IMR-90 (cell line): ENCODE measurements around the gene TAS2R10. TPM values are rescaled to one million over a fixed set of nuclear protein-coding genes. Genes with fewer than 3 reads are reported as not detected.

Experiments used
- ATAC-seq: fragments of 200-7000 bp; cut with Tn5 transposase; 2 replicates; pipeline ENCODE4 v1.9.1; 2020; ENCODE audit warnings: low read depth, mild to moderate bottlenecking, moderate library complexity
- BruUV-seq: library from RNA; stranded (reverse); fragments of 400-500 nt; replicated peaks from 2 replicates; lab custom pipeline; 2021; lab: Mats Ljungman, UMichigan
- CTCF ChIA-PET: fragments of 300-600 bp; formaldehyde crosslinking; extraction: SDS; loops from one replicate; lab custom pipeline; 2021; ENCODE audit warnings: antibody characterized with exemption; lab: Yijun Ruan, JAX
- POLR2A ChIA-PET: fragments of 300-600 bp; sonication (Branson Sonifier 250); formaldehyde crosslinking; loops from one replicate; lab custom pipeline; 2022; ENCODE audit warnings: antibody characterized with exemption; ENCODE audit not compliant: unreplicated experiment; lab: Charles Lee
- DNase-seq: peaks from one replicate; pipeline ENCODE4 v3.0.0; 2013
- H2AFZ ChIP-seq: replicated peaks from 2 replicates; pipeline ENCODE3; 2013; ENCODE audit warnings: low read length, mild to moderate bottlenecking; ENCODE audit not compliant: poor library complexity
- H2AK5ac ChIP-seq: 2 replicates; pipeline ENCODE4 v1.6.1; 2013; ENCODE audit warnings: low read depth, low read length, inconsistent platforms
- H2AK9ac ChIP-seq: replicated peaks from 2 replicates; pipeline ENCODE3; 2013; ENCODE audit warnings: mild to moderate bottlenecking, low read depth, low read length, moderate library complexity; ENCODE audit not compliant: poor library complexity
- H2BK120ac ChIP-seq: 2 replicates; pipeline ENCODE4 v1.6.1; 2013; ENCODE audit warnings: low read depth, low read length, inconsistent platforms
- H2BK15ac ChIP-seq: 3 replicates; pipeline ENCODE4 v1.6.1; 2013; ENCODE audit warnings: low read depth, low read length, inconsistent platforms
- H2BK20ac ChIP-seq: 2 replicates; pipeline ENCODE4 v1.6.1; 2013; ENCODE audit warnings: low read depth, mild to moderate bottlenecking, inconsistent platforms, low read length, moderate library complexity
- H2BK5ac ChIP-seq: 2 replicates; pipeline ENCODE4 v1.6.1; 2013; ENCODE audit warnings: mild to moderate bottlenecking, low read depth, low read length, inconsistent platforms; ENCODE audit not compliant: poor library complexity, severe bottlenecking
- H3K14ac ChIP-seq: replicated peaks from 2 replicates; pipeline ENCODE4 v1.6.1; 2013; ENCODE audit warnings: low read depth, low read length, inconsistent platforms
- H3K18ac ChIP-seq: 2 replicates; pipeline ENCODE4 v1.6.1; 2013; ENCODE audit warnings: low read depth, low read length, control low read depth
- H3K23ac ChIP-seq: 2 replicates; pipeline ENCODE4 v1.6.1; 2013; ENCODE audit warnings: low read depth, low read length, inconsistent platforms
- H3K27ac ChIP-seq: 2 replicates; pipeline ENCODE4 v1.5.1; 2013; ENCODE audit warnings: mild to moderate bottlenecking, control low read depth, low read length; ENCODE audit not compliant: insufficient read depth
- H3K27me3 ChIP-seq: 2 replicates; pipeline ENCODE4 v1.6.1; 2013; ENCODE audit warnings: low read length; ENCODE audit not compliant: control insufficient read depth, insufficient read depth
- H3K36me3 ChIP-seq: 2 replicates; pipeline ENCODE4 v1.6.1; 2013; ENCODE audit warnings: low read length, mixed read lengths; ENCODE audit not compliant: control insufficient read depth, insufficient read depth
- H3K4ac ChIP-seq: 2 replicates; pipeline ENCODE4 v1.6.1; 2013; ENCODE audit warnings: low read depth, low read length, inconsistent platforms
- H3K4me1 ChIP-seq: 2 replicates; pipeline ENCODE4 v1.6.1; 2013; ENCODE audit warnings: low read length, mixed read lengths; ENCODE audit not compliant: control insufficient read depth, insufficient read depth
- H3K4me2 ChIP-seq: 2 replicates; pipeline ENCODE4 v1.6.1; 2013; ENCODE audit warnings: low read depth, mild to moderate bottlenecking, control low read depth, low read length, moderate library complexity
- H3K4me3 ChIP-seq: 2 replicates; pipeline ENCODE4 v1.5.1; 2013; ENCODE audit warnings: low read depth, mild to moderate bottlenecking, control low read depth, low read length, moderate library complexity; ENCODE audit not compliant: insufficient read depth
- H3K56ac ChIP-seq: 2 replicates; pipeline ENCODE4 v1.6.1; 2013; ENCODE audit warnings: low read length, inconsistent platforms; ENCODE audit not compliant: insufficient read depth; ENCODE audit errors: extremely low read depth
- H3K79me1 ChIP-seq, 2 experiments: 2 replicates each; pipeline ENCODE4 v1.6.1; 2013; ENCODE audit warnings: low read length in 2 of 2, inconsistent platforms in 1 of 2, low read depth in 1 of 2
- H3K9ac ChIP-seq: 2 replicates; pipeline ENCODE4 v1.6.1; 2013; ENCODE audit warnings: low read depth, low read length, control low read depth
- H3K9me1 ChIP-seq: 2 replicates; pipeline ENCODE4 v1.6.1; 2013; ENCODE audit warnings: low read length, inconsistent platforms; ENCODE audit not compliant: insufficient read depth
- H3K9me3 ChIP-seq: 2 replicates; pipeline ENCODE4 v1.6.1; 2013; ENCODE audit warnings: low read length; ENCODE audit not compliant: control insufficient read depth, insufficient read depth
- H4K20me1 ChIP-seq: 2 replicates; pipeline ENCODE4 v1.6.1; 2013; ENCODE audit warnings: low read length, inconsistent platforms; ENCODE audit not compliant: insufficient read depth
- H4K5ac ChIP-seq: 2 replicates; pipeline ENCODE4 v1.6.1; 2013; ENCODE audit warnings: mild to moderate bottlenecking, low read depth, low read length, control low read depth
- H4K8ac ChIP-seq, 2 experiments: 2 replicates each; pipeline ENCODE4 v1.6.1; 2013; ENCODE audit warnings: low read depth in 2 of 2, low read length in 2 of 2, control low read depth in 1 of 2, inconsistent platforms in 1 of 2
- H4K91ac ChIP-seq: 2 replicates; pipeline ENCODE4 v1.6.1; 2013; ENCODE audit warnings: low read depth, low read length, inconsistent platforms; ENCODE audit not compliant: insufficient read depth
- BHLHE40 ChIP-seq: fragments of 150-350 bp; IDR thresholded peaks from 2 replicates; pipeline ENCODE4 v1.6.1; 2016; ENCODE audit warnings: mild to moderate bottlenecking, low read depth, low read length
- CEBPB ChIP-seq: IDR thresholded peaks from 2 replicates; pipeline ENCODE4 v1.6.1; 2012; ENCODE audit warnings: low read depth, low read length, improper control_type of control experiment
- CHD1 ChIP-seq: IDR thresholded peaks from 2 replicates; pipeline ENCODE4 v1.6.1; 2012; ENCODE audit warnings: low read depth, low read length, improper control_type of control experiment
- FOS ChIP-seq: fragments of 150-350 bp; IDR thresholded peaks from 2 replicates; pipeline ENCODE4 v1.6.1; 2016; ENCODE audit warnings: low read depth, low read length
- MAFK ChIP-seq: IDR thresholded peaks from 2 replicates; pipeline ENCODE4 v1.6.1; 2012; ENCODE audit warnings: low read depth, low read length, improper control_type of control experiment
- MAZ ChIP-seq: IDR thresholded peaks from 2 replicates; pipeline ENCODE4 v1.6.1; 2012; ENCODE audit warnings: low read depth, mild to moderate bottlenecking, low read length, improper control_type of control experiment, moderate library complexity, borderline replicate concordance
- MXI1 ChIP-seq: IDR thresholded peaks from 2 replicates; pipeline ENCODE4 v1.6.1; 2012; ENCODE audit warnings: low read depth, mild to moderate bottlenecking, low read length, moderate library complexity, borderline replicate concordance
- NFE2L2 ChIP-seq: fragments of 150-350 bp; IDR thresholded peaks from 2 replicates; pipeline ENCODE4 v1.6.1; 2016; ENCODE audit warnings: low read depth, mild to moderate bottlenecking, low read length
- POLR2A ChIP-seq: IDR thresholded peaks from 2 replicates; pipeline ENCODE4 v1.6.1; 2012; ENCODE audit warnings: mild to moderate bottlenecking, low read depth, low read length
- RAD21 ChIP-seq: IDR thresholded peaks from 2 replicates; pipeline ENCODE4 v1.6.1; 2012; ENCODE audit warnings: low read length, improper control_type of control experiment
- RCOR1 ChIP-seq: IDR thresholded peaks from 2 replicates; pipeline ENCODE4 v1.6.1; 2012; ENCODE audit warnings: mild to moderate bottlenecking, low read length, improper control_type of control experiment; ENCODE audit not compliant: insufficient replicate concordance
- RFX5 ChIP-seq: IDR thresholded peaks from 2 replicates; pipeline ENCODE4 v1.8.0; 2012; ENCODE audit warnings: low read depth, mild to moderate bottlenecking, low read length, moderate library complexity
- SMC3 ChIP-seq: fragments of 150-350 bp; IDR thresholded peaks from 2 replicates; pipeline ENCODE4 v1.6.1; 2016; ENCODE audit warnings: low read depth, mild to moderate bottlenecking, antibody characterized with exemption, low read length, moderate library complexity
- USF2 ChIP-seq: fragments of 150-350 bp; IDR thresholded peaks from 2 replicates; pipeline ENCODE4 v1.6.1; 2017; ENCODE audit warnings: mild to moderate bottlenecking, antibody characterized with exemption, low read length, low read depth
- WGBS, 2 experiments: methylation state at CpG; one replicate each; pipeline versions ENCODE4 v1.1.5 to v1.1.7; 2013; ENCODE audit warnings: missing lambda C conversion rate in 2 of 2; ENCODE audit not compliant: insufficient read length in 1 of 2; ENCODE audit errors: extremely low coverage in 2 of 2; 5-methylcytosine and 5-hydroxymethylcytosine counted together
- dilution Hi-C: fragments of 300-500 bp; cut with HindIII; formaldehyde crosslinking; loops from one replicate; pipeline ENCODE4 v1.14.3; 2018; ENCODE audit warnings: low sequenced_read_pairs; ENCODE audit not compliant: unreplicated experiment
- in situ Hi-C: fragments of 300-500 bp; cut with MboI; formaldehyde crosslinking; loops from 3 replicates; pipeline ENCODE4 v1.14.3; 2019; ENCODE audit warnings: low sequenced_read_pairs, inconsistent platforms, mixed read lengths
- intact Hi-C: fragments of 100-400 bp; cut with micrococcal nuclease; formaldehyde crosslinking; loops from 2 replicates; pipeline ENCODE4 v1.10.0; 2022
- polyA plus RNA-seq, 3 experiments: library from polyadenylated mRNA; depleted of rRNA; stranded (reverse); fragments of >200 nt; gene quantifications; 2 replicates each; pipeline ENCODE4 v1.2.3, GENCODE V29; 2012; ENCODE audit warnings: low replicate concordance in 1 of 3
- total RNA-seq: library from RNA; depleted of rRNA; stranded (reverse); fragments of >200 nt; gene quantifications from 2 replicates; pipeline ENCODE4 v1.2.3, GENCODE V29; 2012
- TF ChIP-seq, protein P1 (sequence below): fragments of 150-350 bp; IDR thresholded peaks from 2 replicates; pipeline ENCODE4 v1.6.1; 2016; ENCODE audit warnings: low read depth, mild to moderate bottlenecking, low read length, moderate library complexity, borderline replicate concordance
- TF ChIP-seq, protein P2 (sequence below): conservative IDR thresholded peaks from 2 replicates; pipeline ENCODE4 v1.5.1; 2012; ENCODE audit warnings: mild to moderate bottlenecking, low read depth, low read length, improper control_type of control experiment

The TAS2R10 gene
- total and polyA plus RNA-seq, 2 of the 4 experiments (the other 2 are of a cell fraction) = 0.07 to 0.36 TPM

DNA sequence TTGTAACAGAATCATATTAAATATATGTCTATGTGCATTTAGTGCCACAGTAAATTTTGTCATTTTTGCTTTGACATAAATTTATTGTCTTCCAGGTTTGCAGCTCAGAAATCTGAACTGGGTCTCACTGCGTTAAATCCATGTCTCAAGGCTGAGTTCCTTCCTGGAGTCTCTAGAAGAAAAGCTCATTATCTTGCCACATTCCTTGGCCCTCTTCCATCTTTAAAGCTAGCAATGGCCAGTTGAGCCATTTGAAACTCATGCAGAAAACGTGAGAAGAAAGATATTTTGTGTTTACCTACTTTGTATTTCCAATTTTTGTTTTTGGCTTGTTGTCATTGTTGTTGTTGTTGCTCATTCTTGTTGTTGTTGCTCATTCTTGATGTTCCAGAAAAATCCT lies 47.2 kb upstream of the TAS2R10 start:
- no peak overlapping the region for H4K91ac ChIP-seq
- H3K4me3 ChIP-seq = no peak overlapping the region
- no peak overlapping the region for H3K14ac ChIP-seq
- no CpG with 5 or more reads among the region's 2 CpGs for WGBS, 2 experiments
- no peak overlapping the region for H3K4ac ChIP-seq
- no peaks in the 10 kb centered on the region for H3K27me3 ChIP-seq
- H4K5ac ChIP-seq = no peak overlapping the region
- no peaks in the 10 kb centered on the region; a peak in 1 of 4 replicates for H3K79me1 ChIP-seq
- H3K23ac ChIP-seq = no peak overlapping the region
- H2BK5ac ChIP-seq = no peak overlapping the region
- peaks cover 3% of the 10 kb centered on the region for H3K36me3 ChIP-seq
- no TSS peak for BruUV-seq
- H3K4me2 ChIP-seq = no peak overlapping the region
- H2BK20ac ChIP-seq = no peak overlapping the region
- intact Hi-C loops = no loop called here
- no peak for TF ChIP-seq CHD1
- TF ChIP-seq, protein P1, sequence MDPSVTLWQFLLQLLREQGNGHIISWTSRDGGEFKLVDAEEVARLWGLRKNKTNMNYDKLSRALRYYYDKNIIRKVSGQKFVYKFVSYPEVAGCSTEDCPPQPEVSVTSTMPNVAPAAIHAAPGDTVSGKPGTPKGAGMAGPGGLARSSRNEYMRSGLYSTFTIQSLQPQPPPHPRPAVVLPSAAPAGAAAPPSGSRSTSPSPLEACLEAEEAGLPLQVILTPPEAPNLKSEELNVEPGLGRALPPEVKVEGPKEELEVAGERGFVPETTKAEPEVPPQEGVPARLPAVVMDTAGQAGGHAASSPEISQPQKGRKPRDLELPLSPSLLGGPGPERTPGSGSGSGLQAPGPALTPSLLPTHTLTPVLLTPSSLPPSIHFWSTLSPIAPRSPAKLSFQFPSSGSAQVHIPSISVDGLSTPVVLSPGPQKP = no peak
- TF ChIP-seq RCOR1 = no peak
- no peak for TF ChIP-seq FOS
- TF ChIP-seq SMC3 = no peak
- TF ChIP-seq RFX5 = no peak
- no peak for TF ChIP-seq USF2
- TF ChIP-seq, protein P2, sequence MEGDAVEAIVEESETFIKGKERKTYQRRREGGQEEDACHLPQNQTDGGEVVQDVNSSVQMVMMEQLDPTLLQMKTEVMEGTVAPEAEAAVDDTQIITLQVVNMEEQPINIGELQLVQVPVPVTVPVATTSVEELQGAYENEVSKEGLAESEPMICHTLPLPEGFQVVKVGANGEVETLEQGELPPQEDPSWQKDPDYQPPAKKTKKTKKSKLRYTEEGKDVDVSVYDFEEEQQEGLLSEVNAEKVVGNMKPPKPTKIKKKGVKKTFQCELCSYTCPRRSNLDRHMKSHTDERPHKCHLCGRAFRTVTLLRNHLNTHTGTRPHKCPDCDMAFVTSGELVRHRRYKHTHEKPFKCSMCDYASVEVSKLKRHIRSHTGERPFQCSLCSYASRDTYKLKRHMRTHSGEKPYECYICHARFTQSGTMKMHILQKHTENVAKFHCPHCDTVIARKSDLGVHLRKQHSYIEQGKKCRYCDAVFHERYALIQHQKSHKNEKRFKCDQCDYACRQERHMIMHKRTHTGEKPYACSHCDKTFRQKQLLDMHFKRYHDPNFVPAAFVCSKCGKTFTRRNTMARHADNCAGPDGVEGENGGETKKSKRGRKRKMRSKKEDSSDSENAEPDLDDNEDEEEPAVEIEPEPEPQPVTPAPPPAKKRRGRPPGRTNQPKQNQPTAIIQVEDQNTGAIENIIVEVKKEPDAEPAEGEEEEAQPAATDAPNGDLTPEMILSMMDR = no peak
- no peak for TF ChIP-seq BHLHE40
- TF ChIP-seq MAZ = no peak
- no peak for TF ChIP-seq NFE2L2
- TF ChIP-seq MAFK = no peak
- TF ChIP-seq MXI1 = no peak
- TF ChIP-seq POLR2A = no peak
- TF ChIP-seq CEBPB = no peak
- TF ChIP-seq RAD21 = no peak
- dilution Hi-C loops = no loop called here
- POLR2A ChIA-PET = no interaction called here
- no peak overlapping the region for H2AFZ ChIP-seq
- 0 out of 2 replicates have a peak, but pooled peaks have one; percentile 24 for ATAC-seq
- no peak overlapping the region for H2BK120ac ChIP-seq
- H3K18ac ChIP-seq = no peak overlapping the region
- H3K27ac ChIP-seq = no peak overlapping the region
- peaks cover 6% of the 10 kb centered on the region; the same call in 1 of the 2 replicates for H3K9me1 ChIP-seq
- no peak overlapping the region for H3K56ac ChIP-seq
- no peak overlapping the region for H2BK15ac ChIP-seq
- no peak overlapping the region for H3K9ac ChIP-seq
- no peaks in the 10 kb centered on the region for H4K20me1 ChIP-seq
- DNase-seq = peak; percentile 35
- CTCF ChIA-PET = no interaction called here
- no peak overlapping the region for H2AK5ac ChIP-seq
- in situ Hi-C loops = no loop called here
- no peaks in the 10 kb centered on the region for H3K4me1 ChIP-seq
- no peak overlapping the region for H4K8ac ChIP-seq
- H3K9me3 ChIP-seq = no peaks in the 10 kb centered on the region
- no peak overlapping the region for H2AK9ac ChIP-seq
